Epithelial cell of esophagus (primary cell): ENCODE data around the gene CCDC171.
"Not testable (repeated sequence)": the region's sequence is repeated elsewhere in the genome, so short reads cannot be mapped to it uniquely, and the experiment has no call there.

ENCODE experiments used
- DNase-seq: peaks from one replicate; pipeline ENCODE4 v3.0.0; 2010; ENCODE audit warnings: low read depth
- H3K4me3 ChIP-seq: 2 replicates; pipeline ENCODE4 v1.5.1; 2011; ENCODE audit warnings: mild to moderate bottlenecking, low read length, control low read depth
- CTCF ChIP-seq: IDR thresholded peaks from 2 replicates; pipeline ENCODE4 v1.5.1; 2011; ENCODE audit warnings: low read depth, mild to moderate bottlenecking, low read length, control low read depth, inconsistent platforms; ENCODE audit not compliant: insufficient read depth; ENCODE audit errors: missing control alignments

Gene CCDC171

GRCh38 chr9:15553528-15553898 is 670 bp downstream of the CCDC171 start:
- peak overlapping the region; percentile 86 for H3K4me3 ChIP-seq
- no peak for TF ChIP-seq CTCF
- DNase-seq: no peak

GRCh38 chr9:15570769-15571168 is 17.9 kb downstream of the CCDC171 start:
- no peak overlapping the region for H3K4me3 ChIP-seq
- TF ChIP-seq CTCF: no peak
- DNase-seq: no peak

- no peak for TF ChIP-seq CTCF
- no peak overlapping the region for H3K4me3 ChIP-seq
- DNase-seq: no peak
Observed at GRCh38 chr9:15572200-15572770, 19.4 kb downstream of the CCDC171 start.

- DNase-seq: peak; percentile 74
- no peak overlapping the region for H3K4me3 ChIP-seq
- TF ChIP-seq CTCF: no peak
Observed at GRCh38 chr9:15576350-15577050, 23.7 kb downstream of the CCDC171 start.

GRCh38 chr9:15578714-15579113 is 25.9 kb downstream of the CCDC171 start:
- no peak for TF ChIP-seq CTCF
- no peak overlapping the region for H3K4me3 ChIP-seq
- DNase-seq: no peak

- TF ChIP-seq CTCF: no peak
- no peak for DNase-seq
- H3K4me3 ChIP-seq: no peak overlapping the region
Observed at GRCh38 chr9:15584379-15584778, 31.5 kb downstream of the CCDC171 start.

- TF ChIP-seq CTCF: no peak
- DNase-seq: no peak
- H3K4me3 ChIP-seq: no peak overlapping the region
Observed at GRCh38 chr9:15592317-15592716, 39.5 kb downstream of the CCDC171 start.

GRCh38 chr9:15592940-15593339 is 40.1 kb downstream of the CCDC171 start:
- DNase-seq, H3K4me3 ChIP-seq: not testable (repeated sequence)

GRCh38 chr9:15600666-15601330 is 48.0 kb downstream of the CCDC171 start:
- DNase-seq, H3K4me3 ChIP-seq: not testable (repeated sequence)
